HG02588 (cell line): ENCODE measurements around the gene FADS1.
A peak's percentile ranks its signal among the peaks of the same experiment; 100 is the strongest.

Source experiments
- ATAC-seq: cut with Tn5 transposase; IDR thresholded peaks from one replicate; pipeline ENCODE4 v1.9.1; 2021; ENCODE audit warnings: mild to moderate bottlenecking, moderate library complexity; ENCODE audit not compliant: unreplicated experiment

Gene FADS1

GRCh38 chr11:61827571-61828378 lies 11.0 kb upstream of the FADS1 start, which contains the start of gene FADS2:
FADS2 (plus strand) TSS chr11:61828300; CDS start chr11:61828391, 91 bp downstream.
- ATAC-seq = peak; percentile 76

GRCh38 chr11:61826930-61827570 lies 10.2 kb upstream of the FADS1 start:
- ATAC-seq = peak; percentile 7

- no peak for ATAC-seq
These were observed 3.4 kb upstream of the FADS1 start for GRCh38 chr11:61820174-61820573.

GRCh38 chr11:61817471-61818202 lies 834 bp upstream of the FADS1 start:
- ATAC-seq = no peak

- ATAC-seq = peak; percentile 37
These were observed 740 bp downstream of the FADS1 start for GRCh38 chr11:61815790-61816735.

- ATAC-seq = peak; percentile 56
These were observed 1.6 kb downstream of the FADS1 start for GRCh38 chr11:61814958-61815789.

GRCh38 chr11:61814247-61814957 lies 2.4 kb downstream of the FADS1 start:
- no peak for ATAC-seq

GRCh38 chr11:61812736-61813411 lies 3.9 kb downstream of the FADS1 start:
- no peak for ATAC-seq

- ATAC-seq = no peak
These were observed 5.0 kb downstream of the FADS1 start for GRCh38 chr11:61811831-61812230.

- ATAC-seq = no peak
These were observed 6.1 kb downstream of the FADS1 start for GRCh38 chr11:61810671-61811175.

GRCh38 chr11:61806785-61807184 lies 10.0 kb downstream of the FADS1 start:
- no peak for ATAC-seq

- no peak for ATAC-seq
These were observed 11.7 kb downstream of the FADS1 start for GRCh38 chr11:61805146-61805545.

GRCh38 chr11:61803889-61804647 lies 12.7 kb downstream of the FADS1 start:
- no peak for ATAC-seq

- ATAC-seq = no peak
These were observed 14.2 kb downstream of the FADS1 start for GRCh38 chr11:61802605-61803004.

- no peak for ATAC-seq
These were observed 16.2 kb downstream of the FADS1 start for GRCh38 chr11:61800331-61801281.

GRCh38 chr11:61799665-61800284 lies 17.0 kb downstream of the FADS1 start:
- ATAC-seq = no peak
